Measurements from ENCODE around the gene MREG.

MREG gene

GRCh38 chr2:216023055-216023648 is 9.8 kb upstream of the MREG start:
- H3K4me3 ChIP-seq (ENCODE audit: low read depth, low read length): no peak overlapping the region
- TF ChIP-seq CTCF (conservative IDR thresholded peaks at IDR 0.05; ENCODE audit: low read depth, low read length): peak; percentile 76
- DNase-seq (ENCODE audit: low read depth): peak; percentile 78

- no peak for TF ChIP-seq CTCF (conservative IDR thresholded peaks at IDR 0.05; ENCODE audit: low read depth, low read length)
- H3K4me3 ChIP-seq (ENCODE audit: low read depth, low read length): no peak overlapping the region
- DNase-seq (ENCODE audit: low read depth): no peak
Measured at GRCh38 chr2:216021768-216022565, 8.6 kb upstream of the MREG start.

GRCh38 chr2:216018709-216019108 is 5.4 kb upstream of the MREG start:
- H3K4me3 ChIP-seq (ENCODE audit: low read depth, low read length): no peak overlapping the region
- no peak for TF ChIP-seq CTCF (conservative IDR thresholded peaks at IDR 0.05; ENCODE audit: low read depth, low read length)
- no peak for DNase-seq (ENCODE audit: low read depth)

- DNase-seq (ENCODE audit: low read depth): peak; percentile 18
Measured at GRCh38 chr2:216017365-216017764, 4.0 kb upstream of the MREG start.

GRCh38 chr2:216016581-216016980 is 3.2 kb upstream of the MREG start:
- no peak for TF ChIP-seq CTCF (conservative IDR thresholded peaks at IDR 0.05; ENCODE audit: low read depth, low read length)
- no peak overlapping the region for H3K4me3 ChIP-seq (ENCODE audit: low read depth, low read length)
- no peak for DNase-seq (ENCODE audit: low read depth)

More at GRCh38 chr2:216017365-216017764, 4.0 kb upstream of the MREG start:
- TF ChIP-seq CTCF (conservative IDR thresholded peaks at IDR 0.05; ENCODE audit: low read depth, low read length): no peak
- no peak overlapping the region for H3K4me3 ChIP-seq (ENCODE audit: low read depth, low read length)

GRCh38 chr2:216015722-216016464 is 2.5 kb upstream of the MREG start:
- H3K4me3 ChIP-seq (ENCODE audit: low read depth, low read length): no peak overlapping the region
- no peak for DNase-seq (ENCODE audit: low read depth)
- TF ChIP-seq CTCF (conservative IDR thresholded peaks at IDR 0.05; ENCODE audit: low read depth, low read length): no peak

Measured in choroid plexus epithelial cell (primary cell).